Smooth muscle cell (in vitro differentiated cells): Measurements from ENCODE around the gene ADAMTS13. TPM values are rescaled to one million over a fixed set of nuclear protein-coding genes. Genes with fewer than 3 reads are reported as not detected.

Experiments used
- DNase-seq: peaks from one replicate; lab custom pipeline; 2025; ENCODE audit not compliant: unreplicated experiment; lab: John Stamatoyannopoulos, UW
- H2AFZ ChIP-seq: fragments of 200-600 bp; sonication (generic); 2 replicates; pipeline ENCODE4 v1.6.0; 2016; ENCODE audit warnings: antibody characterized with exemption, low read depth, mild to moderate bottlenecking
- H3F3A ChIP-seq: fragments of 200-600 bp; sonication (generic); 2 replicates; pipeline ENCODE4 v1.6.0; 2017; ENCODE audit warnings: antibody characterized with exemption, low read depth
- H3K27ac ChIP-seq: fragments of 200-600 bp; sonication (generic); 2 replicates; pipeline ENCODE4 v1.5.1; 2016; ENCODE audit warnings: low read depth, mild to moderate bottlenecking
- H3K27me3 ChIP-seq: fragments of 200-600 bp; sonication (generic); 2 replicates; pipeline ENCODE4 v1.6.1; 2016; ENCODE audit warnings: low read depth, mild to moderate bottlenecking
- H3K36me3 ChIP-seq: fragments of 200-600 bp; sonication (generic); 2 replicates; pipeline ENCODE4 v1.5.1; 2016; ENCODE audit warnings: low read depth
- H3K4me1 ChIP-seq: fragments of 200-600 bp; sonication (generic); 2 replicates; pipeline ENCODE4 v1.5.1; 2016; ENCODE audit warnings: low read depth
- H3K4me2 ChIP-seq: fragments of 200-600 bp; sonication (generic); 2 replicates; pipeline ENCODE4 v1.6.0; 2016; ENCODE audit warnings: mild to moderate bottlenecking
- H3K4me3 ChIP-seq: fragments of 200-600 bp; sonication (generic); 2 replicates; pipeline ENCODE4 v1.5.1; 2016; ENCODE audit warnings: mild to moderate bottlenecking
- H3K79me2 ChIP-seq: fragments of 200-600 bp; sonication (generic); 2 replicates; pipeline ENCODE4 v1.6.0; 2016; ENCODE audit warnings: low read depth, mild to moderate bottlenecking
- H3K9ac ChIP-seq: fragments of 200-600 bp; sonication (generic); 2 replicates; pipeline ENCODE4 v1.6.0; 2016; ENCODE audit warnings: low read depth
- H3K9me3 ChIP-seq: fragments of 200-600 bp; sonication (generic); replicated peaks from 2 replicates; pipeline ENCODE4 v1.5.1; 2016; ENCODE audit warnings: low read depth
- H4K20me1 ChIP-seq: fragments of 200-600 bp; sonication (generic); 2 replicates; pipeline ENCODE4 v1.6.0; 2016; ENCODE audit warnings: low read depth
- CTCF ChIP-seq: fragments of 200-600 bp; sonication (generic); IDR thresholded peaks from 2 replicates; pipeline ENCODE4 v1.5.1; 2017; ENCODE audit warnings: borderline replicate concordance, mild to moderate bottlenecking, antibody characterized with exemption; ENCODE audit not compliant: insufficient read depth, poor library complexity, severe bottlenecking
- WGBS: methylation state at CpG from one replicate; pipeline ENCODE4 v1.1.7; 2016; ENCODE audit warnings: low lambda C conversion rate; 5-methylcytosine and 5-hydroxymethylcytosine counted together
- polyA plus RNA-seq: library from polyadenylated mRNA; unstranded; fragments of >200 nt; fragmentation: Nextera tagmentation; extraction: Ambion mirVana; gene quantifications from 2 replicates; pipeline ENCODE4 v1.2.1, GENCODE V29; 2016
- total RNA-seq: library from RNA; depleted of rRNA; stranded (reverse); fragments of >200 nt; gene quantifications from 2 replicates; pipeline ENCODE4 v1.2.3, GENCODE V29; 2014

ADAMTS13 gene
- total and polyA plus RNA-seq, 2 experiments from 2014 or later = 3.1 to 3.7 TPM

GRCh38 chr9:133465984-133466383 is 43.8 kb downstream of the ADAMTS13 start:
- H3K27ac ChIP-seq = no peak overlapping the region
- no peaks in the 10 kb centered on the region for H3K79me2 ChIP-seq
- H3K9ac ChIP-seq = no peak overlapping the region
- 94% methylated on average over 6 of the region's 6 CpGs for WGBS
- no peaks in the 10 kb centered on the region for H3K36me3 ChIP-seq
- DNase-seq = no peak
- H3K4me1 ChIP-seq = peaks cover 6% of the 10 kb centered on the region
- peaks cover 35% of the 10 kb centered on the region for H4K20me1 ChIP-seq
- H3K27me3 ChIP-seq = no peaks in the 10 kb centered on the region
- H3K9me3 ChIP-seq = no peaks in the 10 kb centered on the region
- no peak overlapping the region for H3K4me2 ChIP-seq
- TF ChIP-seq CTCF = no peak
- H3K4me3 ChIP-seq = no peak overlapping the region
- H2AFZ ChIP-seq = no peak overlapping the region
- no peaks in the 10 kb centered on the region for H3F3A ChIP-seq

- Histone ChIP-seq H3K4me3 (no peak overlapping the region), H3K4me1 (no peaks in the 10 kb centered on the region), H3K4me2 (no peak overlapping the region), H3K27ac (no peak overlapping the region), H4K20me1 (peaks cover 28% of the 10 kb centered on the region), H2AFZ (no peak overlapping the region), H3K27me3 (no peaks in the 10 kb centered on the region), H3K9me3 (no peaks in the 10 kb centered on the region), H3F3A (no peaks in the 10 kb centered on the region), H3K9ac (no peak overlapping the region), H3K79me2 (no peaks in the 10 kb centered on the region), H3K36me3 (no peaks in the 10 kb centered on the region)
- WGBS = 75% methylated on average over 10 of the region's 10 CpGs
- TF ChIP-seq CTCF = no peak
- no peak for DNase-seq
Measured at GRCh38 chr9:133467101-133467500, 44.9 kb downstream of the ADAMTS13 start.

- Histone ChIP-seq H3K4me2 (no peak overlapping the region), H3K4me1 (no peaks in the 10 kb centered on the region), H3K79me2 (no peaks in the 10 kb centered on the region), H3K27ac (no peak overlapping the region), H4K20me1 (peaks cover 17% of the 10 kb centered on the region), H3K9ac (no peak overlapping the region), H3K9me3 (no peaks in the 10 kb centered on the region), H3K36me3 (no peaks in the 10 kb centered on the region), H3F3A (no peaks in the 10 kb centered on the region), H3K27me3 (no peaks in the 10 kb centered on the region), H2AFZ (no peak overlapping the region), H3K4me3 (no peak overlapping the region)
- 97% methylated on average over 11 of the region's 11 CpGs for WGBS
- TF ChIP-seq CTCF = no peak
- no peak for DNase-seq
Measured at GRCh38 chr9:133468374-133468773, 46.2 kb downstream of the ADAMTS13 start.

GRCh38 chr9:133468777-133469421 is 46.7 kb downstream of the ADAMTS13 start:
- Histone ChIP-seq H3K79me2 (no peaks in the 10 kb centered on the region), H3K9ac (no peak overlapping the region), H3K4me1 (no peaks in the 10 kb centered on the region), H3K4me2 (no peak overlapping the region), H3K36me3 (no peaks in the 10 kb centered on the region), H3K9me3 (no peaks in the 10 kb centered on the region), H3K4me3 (no peak overlapping the region), H3K27ac (no peak overlapping the region), H3F3A (no peaks in the 10 kb centered on the region), H3K27me3 (no peaks in the 10 kb centered on the region), H4K20me1 (peaks cover 16% of the 10 kb centered on the region), H2AFZ (no peak overlapping the region)
- no peak for DNase-seq
- 89% methylated on average over 6 of the region's 6 CpGs for WGBS
- TF ChIP-seq CTCF = no peak
